K562 (cell line): Measurements from ENCODE around the gene HNRNPA3.

ENCODE experiments used
- FOXA3 ChIP-seq, 2 experiments: fragments of 450-650 bp in 1 of 2; sonication (generic) in 1 of 2; formaldehyde crosslinking; IDR thresholded peaks in 1 of 2; conservative IDR thresholded peaks in 1 of 2; 2 replicates each; pipeline versions ENCODE4 v1.4.0 to v1.8.0; 2020 to 2022; ENCODE audit warnings: mild to moderate bottlenecking in 2 of 2, missing genetic modification reagents in 1 of 2
- NFIC ChIP-seq: fragments of 450-650 bp; IDR thresholded peaks from 2 replicates; pipeline ENCODE4 v1.6.1; 2017; ENCODE audit warnings: mild to moderate bottlenecking, inconsistent platforms
- RAD21 ChIP-seq, 2 experiments: fragments of 250-450 bp in 1 of 2; fragments of 450-650 bp in 1 of 2; sonication (Bioruptor Pico) in 1 of 2; formaldehyde crosslinking in 1 of 2; IDR thresholded peaks in 1 of 2; conservative IDR thresholded peaks in 1 of 2; 2 replicates each; pipeline versions ENCODE4 v1.4.0 to v1.8.0; 2020 to 2022; ENCODE audit warnings: mild to moderate bottlenecking in 2 of 2, moderate library complexity in 1 of 2
- RAD51 ChIP-seq: fragments of 450-650 bp; IDR thresholded peaks from 2 replicates; pipeline ENCODE4 v1.7.1; 2016; ENCODE audit warnings: low read depth, mild to moderate bottlenecking, borderline replicate concordance
- RB1 ChIP-seq: fragments of 450-650 bp; IDR thresholded peaks from 2 replicates; pipeline ENCODE4 v1.6.1; 2017; ENCODE audit warnings: low read depth, mild to moderate bottlenecking
- RUNX1 ChIP-seq: sonication (generic); IDR thresholded peaks from 2 replicates; pipeline ENCODE4 v1.6.1; 2016; ENCODE audit warnings: antibody characterized with exemption, low read depth
- ZNF274 ChIP-seq: IDR thresholded peaks from 2 replicates; pipeline ENCODE4 v1.6.1; 2011; ENCODE audit warnings: low read depth, mild to moderate bottlenecking, low read length, moderate library complexity, borderline replicate concordance
- ZNF445 ChIP-seq: fragments of 250-450 bp; sonication (Bioruptor Pico); IDR thresholded peaks from 2 replicates; pipeline ENCODE4 v1.4.0; 2020; ENCODE audit warnings: low read depth, mild to moderate bottlenecking, moderate library complexity
- ZNF780A ChIP-seq: fragments of 250-450 bp; sonication (Bioruptor Pico); IDR thresholded peaks from 2 replicates; pipeline ENCODE4 v1.5.0; 2021; ENCODE audit warnings: mild to moderate bottlenecking
- TF ChIP-seq, protein P1 (sequence below), 3 experiments: IDR thresholded peaks in 2 of 3; conservative IDR thresholded peaks in 1 of 3; 2 replicates each; pipeline ENCODE4 v1.5.1; 2011 to 2012; ENCODE audit warnings: low read length in 3 of 3, mild to moderate bottlenecking in 3 of 3, control low read depth in 2 of 3, improper control_type of control experiment in 1 of 3, inconsistent platforms in 1 of 3, low read depth in 1 of 3, mixed read lengths in 1 of 3, moderate library complexity in 1 of 3; ENCODE audit not compliant: insufficient read depth in 2 of 3
- TF ChIP-seq, protein P2 (sequence below): sonication (generic); formaldehyde crosslinking; IDR thresholded peaks from 2 replicates; pipeline ENCODE4 v1.8.1; 2023; ENCODE audit warnings: mild to moderate bottlenecking, missing genetic modification reagents

DNA sequence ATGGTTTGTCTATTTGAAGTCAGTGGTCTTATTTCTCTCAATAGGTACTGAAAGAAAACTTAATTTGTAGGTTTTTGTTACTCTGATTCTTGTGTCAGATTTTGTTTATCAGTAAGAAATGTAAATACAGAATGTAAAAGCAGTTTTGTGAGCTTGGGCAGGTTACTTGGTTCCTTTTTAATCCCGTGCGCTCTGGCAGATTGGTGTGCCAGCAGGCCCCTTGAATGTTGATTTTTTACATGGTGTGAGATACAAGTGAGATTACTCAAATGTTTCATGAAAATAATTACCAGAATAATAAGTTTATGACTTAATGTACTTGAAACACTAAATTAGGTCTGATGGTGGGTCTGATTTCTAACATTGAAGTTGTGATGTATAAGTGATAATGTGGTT, 13.4 kb downstream of the HNRNPA3 start:
- TF ChIP-seq ZNF780A (CRISPR knock-in tag) (no peak), ZNF445 (CRISPR knock-in tag) (no peak), RB1 (no peak), RAD21 (CRISPR knock-in tag; conservative IDR thresholded peaks at IDR 0.05 in 1 of 2, IDR thresholded peaks at IDR 0.05 in 1 of 2) (no peak), RUNX1 (no peak), FOXA3 (CRISPR knock-in tag; conservative IDR thresholded peaks at IDR 0.05 in 1 of 2, IDR thresholded peaks at IDR 0.05 in 1 of 2) (no peak), ZNF274 (no peak), RAD51 (no peak), NFIC (no peak)
- TF ChIP-seq, protein P1, sequence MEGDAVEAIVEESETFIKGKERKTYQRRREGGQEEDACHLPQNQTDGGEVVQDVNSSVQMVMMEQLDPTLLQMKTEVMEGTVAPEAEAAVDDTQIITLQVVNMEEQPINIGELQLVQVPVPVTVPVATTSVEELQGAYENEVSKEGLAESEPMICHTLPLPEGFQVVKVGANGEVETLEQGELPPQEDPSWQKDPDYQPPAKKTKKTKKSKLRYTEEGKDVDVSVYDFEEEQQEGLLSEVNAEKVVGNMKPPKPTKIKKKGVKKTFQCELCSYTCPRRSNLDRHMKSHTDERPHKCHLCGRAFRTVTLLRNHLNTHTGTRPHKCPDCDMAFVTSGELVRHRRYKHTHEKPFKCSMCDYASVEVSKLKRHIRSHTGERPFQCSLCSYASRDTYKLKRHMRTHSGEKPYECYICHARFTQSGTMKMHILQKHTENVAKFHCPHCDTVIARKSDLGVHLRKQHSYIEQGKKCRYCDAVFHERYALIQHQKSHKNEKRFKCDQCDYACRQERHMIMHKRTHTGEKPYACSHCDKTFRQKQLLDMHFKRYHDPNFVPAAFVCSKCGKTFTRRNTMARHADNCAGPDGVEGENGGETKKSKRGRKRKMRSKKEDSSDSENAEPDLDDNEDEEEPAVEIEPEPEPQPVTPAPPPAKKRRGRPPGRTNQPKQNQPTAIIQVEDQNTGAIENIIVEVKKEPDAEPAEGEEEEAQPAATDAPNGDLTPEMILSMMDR (IDR thresholded peaks at IDR 0.05 in 2 of 3, conservative IDR thresholded peaks at IDR 0.05 in 1 of 3; ENCODE audit: insufficient read depth in 2 of 3, low read depth in 1 of 3, low read length in 3 of 3), result no peak
- TF ChIP-seq, protein P2, sequence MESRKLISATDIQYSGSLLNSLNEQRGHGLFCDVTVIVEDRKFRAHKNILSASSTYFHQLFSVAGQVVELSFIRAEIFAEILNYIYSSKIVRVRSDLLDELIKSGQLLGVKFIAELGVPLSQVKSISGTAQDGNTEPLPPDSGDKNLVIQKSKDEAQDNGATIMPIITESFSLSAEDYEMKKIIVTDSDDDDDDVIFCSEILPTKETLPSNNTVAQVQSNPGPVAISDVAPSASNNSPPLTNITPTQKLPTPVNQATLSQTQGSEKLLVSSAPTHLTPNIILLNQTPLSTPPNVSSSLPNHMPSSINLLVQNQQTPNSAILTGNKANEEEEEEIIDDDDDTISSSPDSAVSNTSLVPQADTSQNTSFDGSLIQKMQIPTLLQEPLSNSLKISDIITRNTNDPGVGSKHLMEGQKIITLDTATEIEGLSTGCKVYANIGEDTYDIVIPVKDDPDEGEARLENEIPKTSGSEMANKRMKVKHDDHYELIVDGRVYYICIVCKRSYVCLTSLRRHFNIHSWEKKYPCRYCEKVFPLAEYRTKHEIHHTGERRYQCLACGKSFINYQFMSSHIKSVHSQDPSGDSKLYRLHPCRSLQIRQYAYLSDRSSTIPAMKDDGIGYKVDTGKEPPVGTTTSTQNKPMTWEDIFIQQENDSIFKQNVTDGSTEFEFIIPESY (CRISPR knock-in tag), result no peak
